ENCODE data around the gene SHISAL2B.

Gene SHISAL2B

GRCh38 chr5:64666078-64666477 is 24.2 kb upstream of the SHISAL2B start:
- Histone ChIP-seq H3K27ac (ENCODE audit: low read depth, low read length) (no peak overlapping the region), H3K79me2 (ENCODE audit: control insufficient read depth, low read length) (no peaks in the 10 kb centered on the region), H3K9me3 (ENCODE audit: control insufficient read depth, insufficient read depth, low read length) (no peaks in the 10 kb centered on the region), H3K9me2 (replicated peaks; ENCODE audit: control insufficient read depth, low read length) (no peaks in the 10 kb centered on the region), H3K4me3 (ENCODE audit: low read length) (no peak overlapping the region), H3K4me1 (ENCODE audit: control insufficient read depth, low read length) (no peaks in the 10 kb centered on the region), H3K36me3 (ENCODE audit: control insufficient read depth, low read length) (no peaks in the 10 kb centered on the region), H3F3A (ENCODE audit: control insufficient read depth, insufficient read depth) (no peaks in the 10 kb centered on the region), H4K20me1 (ENCODE audit: control insufficient read depth, insufficient read depth, low read depth, low read length) (no peaks in the 10 kb centered on the region), H3K27me3 (ENCODE audit: control insufficient read depth, low read length) (peaks cover 8% of the 10 kb centered on the region; the same call in 1 of the 2 replicates), H3K4me2 (ENCODE audit: low read length) (no peak overlapping the region)
- TF ChIP-seq CTCF (IDR thresholded peaks at IDR 0.05; ENCODE audit: low read depth, low read length, poor library complexity, severe bottlenecking) (no peak), EZH2phosphoT487 (IDR thresholded peaks at IDR 0.05; ENCODE audit: borderline replicate concordance, low read length) (no peak)

- Histone ChIP-seq H3K9me2 (replicated peaks; ENCODE audit: control insufficient read depth, low read length) (no peaks in the 10 kb centered on the region), H3K36me3 (ENCODE audit: control insufficient read depth, low read length) (no peaks in the 10 kb centered on the region), H3K9me3 (ENCODE audit: control insufficient read depth, insufficient read depth, low read length) (no peaks in the 10 kb centered on the region), H3F3A (ENCODE audit: control insufficient read depth, insufficient read depth) (no peaks in the 10 kb centered on the region), H4K20me1 (ENCODE audit: control insufficient read depth, insufficient read depth, low read depth, low read length) (no peaks in the 10 kb centered on the region), H3K79me2 (ENCODE audit: control insufficient read depth, low read length) (no peaks in the 10 kb centered on the region), H3K4me1 (ENCODE audit: control insufficient read depth, low read length) (no peaks in the 10 kb centered on the region), H3K4me3 (ENCODE audit: low read length) (no peak overlapping the region), H3K27ac (ENCODE audit: low read depth, low read length) (no peak overlapping the region), H3K4me2 (ENCODE audit: low read length) (no peak overlapping the region), H3K27me3 (ENCODE audit: control insufficient read depth, low read length) (peaks cover 8% of the 10 kb centered on the region; the same call in 1 of the 2 replicates)
- TF ChIP-seq CTCF (IDR thresholded peaks at IDR 0.05; ENCODE audit: low read depth, low read length, poor library complexity, severe bottlenecking), result no peak
- TF ChIP-seq EZH2phosphoT487 (IDR thresholded peaks at IDR 0.05; ENCODE audit: borderline replicate concordance, low read length), result no peak
Measured at GRCh38 chr5:64667068-64667467, 23.2 kb upstream of the SHISAL2B start.

- no peaks in the 10 kb centered on the region for H3K79me2 ChIP-seq (ENCODE audit: control insufficient read depth, low read length)
- H4K20me1 ChIP-seq (ENCODE audit: control insufficient read depth, insufficient read depth, low read depth, low read length), result no peaks in the 10 kb centered on the region
- H3K4me3 ChIP-seq (ENCODE audit: low read length), result no peak overlapping the region
- H3K36me3 ChIP-seq (ENCODE audit: control insufficient read depth, low read length), result no peaks in the 10 kb centered on the region
- no peak overlapping the region for H3K4me2 ChIP-seq (ENCODE audit: low read length)
- H3K9me2 ChIP-seq (replicated peaks; ENCODE audit: control insufficient read depth, low read length), result no peaks in the 10 kb centered on the region
- no peak overlapping the region for H3K27ac ChIP-seq (ENCODE audit: low read depth, low read length)
- H3K9me3 ChIP-seq (ENCODE audit: control insufficient read depth, insufficient read depth, low read length), result no peaks in the 10 kb centered on the region
- no peaks in the 10 kb centered on the region for H3K27me3 ChIP-seq (ENCODE audit: control insufficient read depth, low read length)
- H3F3A ChIP-seq (ENCODE audit: control insufficient read depth, insufficient read depth), result no peaks in the 10 kb centered on the region
- H3K4me1 ChIP-seq (ENCODE audit: control insufficient read depth, low read length), result no peaks in the 10 kb centered on the region
- TF ChIP-seq EZH2phosphoT487 (IDR thresholded peaks at IDR 0.05; ENCODE audit: borderline replicate concordance, low read length) (no peak), CTCF (IDR thresholded peaks at IDR 0.05; ENCODE audit: low read depth, low read length, poor library complexity, severe bottlenecking) (no peak)
Measured at GRCh38 chr5:64670277-64670676, 20.0 kb upstream of the SHISAL2B start.

GRCh38 chr5:64671678-64672077 is 18.6 kb upstream of the SHISAL2B start:
- Histone ChIP-seq H3K4me1 (ENCODE audit: control insufficient read depth, low read length) (no peaks in the 10 kb centered on the region), H3K27ac (ENCODE audit: low read depth, low read length) (no peak overlapping the region), H3K9me2 (replicated peaks; ENCODE audit: control insufficient read depth, low read length) (no peaks in the 10 kb centered on the region)

More at GRCh38 chr5:64671678-64672077, 18.6 kb upstream of the SHISAL2B start:
- H3F3A ChIP-seq (ENCODE audit: control insufficient read depth, insufficient read depth), result no peaks in the 10 kb centered on the region
- H4K20me1 ChIP-seq (ENCODE audit: control insufficient read depth, insufficient read depth, low read depth, low read length), result no peaks in the 10 kb centered on the region
- no peaks in the 10 kb centered on the region for H3K79me2 ChIP-seq (ENCODE audit: control insufficient read depth, low read length)
- H3K27me3 ChIP-seq (ENCODE audit: control insufficient read depth, low read length), result no peaks in the 10 kb centered on the region
- no peak overlapping the region for H3K4me3 ChIP-seq (ENCODE audit: low read length)
- no peaks in the 10 kb centered on the region for H3K36me3 ChIP-seq (ENCODE audit: control insufficient read depth, low read length)
- no peaks in the 10 kb centered on the region for H3K9me3 ChIP-seq (ENCODE audit: control insufficient read depth, insufficient read depth, low read length)
- H3K4me2 ChIP-seq (ENCODE audit: low read length), result no peak overlapping the region
- no peak for TF ChIP-seq CTCF (IDR thresholded peaks at IDR 0.05; ENCODE audit: low read depth, low read length, poor library complexity, severe bottlenecking)
- no peak for TF ChIP-seq EZH2phosphoT487 (IDR thresholded peaks at IDR 0.05; ENCODE audit: borderline replicate concordance, low read length)

Data from DOHH2 (cell line).